TTC549 (cell line): ENCODE results near the gene RPL36AL.
"Not testable (repeated sequence)": the region's sequence is repeated elsewhere in the genome, so short reads cannot be mapped to it uniquely, and the experiment has no call there.

Experiments
- FAIRE-seq: peaks from 2 replicates; lab custom pipeline; 2012; peaks lifted over from hg19 to GRCh38; lab: Jason Lieb, UNC

The RPL36AL gene

GRCh38 chr14:49620182-49621113 is at the start of gene RPL36AL, which contains the start of gene MGAT2:
Gene RPL36AL, minus strand, starts transcription at chr14:49620626. Its CDS starts 1,522 bp downstream, at chr14:49619104.
Gene MGAT2, plus strand, starts transcription at chr14:49620799. Its CDS starts 470 bp downstream, at chr14:49621269.
- no peak for FAIRE-seq

GRCh38 chr14:49659526-49660455 is 39.4 kb upstream of the RPL36AL start:
- no peak for FAIRE-seq

GRCh38 chr14:49657500-49657899 is 37.1 kb upstream of the RPL36AL start:
- FAIRE-seq: not testable (repeated sequence)

- FAIRE-seq: peak; percentile 32
These were observed 34.1 kb upstream of the RPL36AL start for GRCh38 chr14:49654511-49654910.

- peak; percentile 78 for FAIRE-seq
These were observed 33.1 kb upstream of the RPL36AL start for GRCh38 chr14:49653508-49653907.

- FAIRE-seq: no peak
These were observed 21.7 kb upstream of the RPL36AL start for GRCh38 chr14:49642163-49642562.

- FAIRE-seq: no peak
These were observed 21.3 kb upstream of the RPL36AL start for GRCh38 chr14:49641697-49642129.

GRCh38 chr14:49640540-49641417 is 20.4 kb upstream of the RPL36AL start:
- no peak for FAIRE-seq

GRCh38 chr14:49637534-49638078 is 17.2 kb upstream of the RPL36AL start:
- no peak for FAIRE-seq

GRCh38 chr14:49636866-49637265 is 16.4 kb upstream of the RPL36AL start:
- FAIRE-seq: no peak

- FAIRE-seq: no peak
These were observed 14.3 kb upstream of the RPL36AL start, which contains the start of gene DNAAF2 for GRCh38 chr14:49634547-49635334. Gene DNAAF2, minus strand, starts transcription at chr14:49635244. Its CDS starts 95 bp downstream, at chr14:49635149.

- FAIRE-seq: no peak
These were observed 13.5 kb upstream of the RPL36AL start for GRCh38 chr14:49633640-49634546.

GRCh38 chr14:49623941-49624839 is 3.8 kb upstream of the RPL36AL start:
- FAIRE-seq: no peak

GRCh38 chr14:49623387-49623786 is 3.0 kb upstream of the RPL36AL start:
- no peak for FAIRE-seq

- FAIRE-seq: no peak
These were observed 1.7 kb upstream of the RPL36AL start for GRCh38 chr14:49622022-49622607.

- no peak for FAIRE-seq
These were observed 872 bp upstream of the RPL36AL start for GRCh38 chr14:49621114-49621881.

GRCh38 chr14:49619730-49620129 is 696 bp downstream of the RPL36AL start:
- FAIRE-seq: no peak
